ENCODE results near the gene ATG13. TPM values are rescaled to one million over a fixed set of nuclear protein-coding genes. Genes with fewer than 3 reads are reported as not detected.

ATG13 gene
- total RNA-seq, 2 experiments from 2014 or later, result 46.4 to 53.2 TPM

- Histone ChIP-seq H3K79me2 (ENCODE audit: insufficient read depth, low read depth, low read length) (no peaks in the 10 kb centered on the region), H3K9me3 (ENCODE audit: low read length) (peaks cover 5% of the 10 kb centered on the region; the same call in 1 of the 2 replicates), H3K27ac (ENCODE audit: low read depth, low read length, poor library complexity, severe bottlenecking) (no peak overlapping the region), H3K4me1 (ENCODE audit: insufficient read depth, low read length, poor library complexity, severe bottlenecking) (no peaks in the 10 kb centered on the region), H3K9me2 (ENCODE audit: insufficient read depth, low read length) (no peaks in the 10 kb centered on the region), H3K36me3 (ENCODE audit: insufficient read depth, low read length) (peaks cover 52% of the 10 kb centered on the region), H2AFZ (ENCODE audit: low read length) (no peak overlapping the region), H3K4me2 (ENCODE audit: low read length) (no peak overlapping the region), H3K4me3 (ENCODE audit: low read depth, low read length, poor library complexity, severe bottlenecking) (no peak overlapping the region), H4K20me1 (ENCODE audit: insufficient read depth, low read length) (no peaks in the 10 kb centered on the region)
- intact Hi-C loops (cut with micrococcal nuclease; ENCODE audit: unreplicated experiment), result no loop called here
- CTCF ChIA-PET (ENCODE audit: unreplicated experiment), result no interaction called here
- no peak for DNase-seq (ENCODE audit: low spot score)
- no TSS peak for BruUV-seq (replicated peaks)
- POLR2A ChIA-PET, result interaction anchor here (0.6 to 0.9 kb wide), 5 partner anchors 12 to 32 kb away, joined by 3 to 4 read pairs (median 3); no protein-coding TSS in a partner anchor
- no peak for TF ChIP-seq CTCF (conservative IDR thresholded peaks at IDR 0.05; ENCODE audit: low read length)
- TF ChIP-seq EZH2phosphoT487 (IDR thresholded peaks at IDR 0.05; ENCODE audit: borderline replicate concordance, low read depth, low read length), result no peak
Measured at GRCh38 chr11:46641639-46642038, 24.3 kb downstream of the ATG13 start.

GRCh38 chr11:46642627-46643335 is 25.4 kb downstream of the ATG13 start:
- TF ChIP-seq CTCF (conservative IDR thresholded peaks at IDR 0.05; ENCODE audit: low read length) (no peak), EZH2phosphoT487 (IDR thresholded peaks at IDR 0.05; ENCODE audit: borderline replicate concordance, low read depth, low read length) (no peak)

GRCh38 chr11:46643531-46643930 is 26.2 kb downstream of the ATG13 start:
- peaks cover 64% of the 10 kb centered on the region for H3K36me3 ChIP-seq (ENCODE audit: insufficient read depth, low read length)
- no peaks in the 10 kb centered on the region for H3K4me1 ChIP-seq (ENCODE audit: insufficient read depth, low read length, poor library complexity, severe bottlenecking)
- no peak overlapping the region for H2AFZ ChIP-seq (ENCODE audit: low read length)
- H3K27ac ChIP-seq (ENCODE audit: low read depth, low read length, poor library complexity, severe bottlenecking), result no peak overlapping the region
- ChIA-PET CTCF (ENCODE audit: unreplicated experiment) (no interaction called here), POLR2A (interaction anchor here (0.6 to 1.6 kb wide), 7 partner anchors 13 to 189 kb away, joined by 3 to 4 read pairs (median 3); no protein-coding TSS in a partner anchor)
- no peak for DNase-seq (ENCODE audit: low spot score)
- no peak overlapping the region for H3K4me2 ChIP-seq (ENCODE audit: low read length)
- intact Hi-C loops (cut with micrococcal nuclease; ENCODE audit: unreplicated experiment), result no loop called here
- no TSS peak for BruUV-seq (replicated peaks)
- H3K4me3 ChIP-seq (ENCODE audit: low read depth, low read length, poor library complexity, severe bottlenecking), result no peak overlapping the region
- peaks cover 5% of the 10 kb centered on the region; the same call in 1 of the 2 replicates for H3K9me3 ChIP-seq (ENCODE audit: low read length)
- H3K9me2 ChIP-seq (ENCODE audit: insufficient read depth, low read length), result no peaks in the 10 kb centered on the region
- TF ChIP-seq CTCF (conservative IDR thresholded peaks at IDR 0.05; ENCODE audit: low read length), result no peak
- TF ChIP-seq EZH2phosphoT487 (IDR thresholded peaks at IDR 0.05; ENCODE audit: borderline replicate concordance, low read depth, low read length), result no peak
- H3K79me2 ChIP-seq (ENCODE audit: insufficient read depth, low read depth, low read length), result no peaks in the 10 kb centered on the region
- H4K20me1 ChIP-seq (ENCODE audit: insufficient read depth, low read length), result no peaks in the 10 kb centered on the region

More at GRCh38 chr11:46642627-46643335, 25.4 kb downstream of the ATG13 start:
- CTCF ChIA-PET (ENCODE audit: unreplicated experiment), result interaction anchor here (0.6 kb wide), 1 partner anchor 24 kb away, joined by 3 read pairs; no protein-coding TSS in a partner anchor
- Histone ChIP-seq H3K36me3 (ENCODE audit: insufficient read depth, low read length) (peaks cover 62% of the 10 kb centered on the region), H3K9me2 (ENCODE audit: insufficient read depth, low read length) (no peaks in the 10 kb centered on the region), H3K79me2 (ENCODE audit: insufficient read depth, low read depth, low read length) (no peaks in the 10 kb centered on the region), H3K4me2 (ENCODE audit: low read length) (no peak overlapping the region), H3K27ac (ENCODE audit: low read depth, low read length, poor library complexity, severe bottlenecking) (no peak overlapping the region), H4K20me1 (ENCODE audit: insufficient read depth, low read length) (no peaks in the 10 kb centered on the region), H2AFZ (ENCODE audit: low read length) (no peak overlapping the region), H3K4me1 (ENCODE audit: insufficient read depth, low read length, poor library complexity, severe bottlenecking) (no peaks in the 10 kb centered on the region), H3K4me3 (ENCODE audit: low read depth, low read length, poor library complexity, severe bottlenecking) (no peak overlapping the region), H3K9me3 (ENCODE audit: low read length) (peaks cover 5% of the 10 kb centered on the region; the same call in 1 of the 2 replicates)
- BruUV-seq (replicated peaks), result no TSS peak
- intact Hi-C loops (cut with micrococcal nuclease; ENCODE audit: unreplicated experiment), result no loop called here
- no peak for DNase-seq (ENCODE audit: low spot score)
- POLR2A ChIA-PET, result interaction anchor here (0.6 to 0.9 kb wide), 4 partner anchors 31 to 165 kb away, joined by 3 to 4 read pairs (median 3); no protein-coding TSS in a partner anchor
